ENCODE measurements around the gene SLC18A2.
"Not testable (repeated sequence)": the region's sequence is repeated elsewhere in the genome, so short reads cannot be mapped to it uniquely, and the experiment has no call there.

The SLC18A2 gene

GRCh38 chr10:117266400-117266799 lies 25.5 kb downstream of the SLC18A2 start:
- no peak for ATAC-seq

GRCh38 chr10:117266812-117267211 lies 25.9 kb downstream of the SLC18A2 start:
- no peak for ATAC-seq

GRCh38 chr10:117268258-117268657 lies 27.3 kb downstream of the SLC18A2 start:
- no peak for ATAC-seq

- ATAC-seq, result no peak
These were observed 28.0 kb downstream of the SLC18A2 start for GRCh38 chr10:117268907-117269306.

- ATAC-seq, result no peak
These were observed 30.5 kb downstream of the SLC18A2 start for GRCh38 chr10:117271427-117271826.

- no peak for ATAC-seq
These were observed 31.5 kb downstream of the SLC18A2 start for GRCh38 chr10:117272195-117273076.

- ATAC-seq, result no peak
These were observed 33.1 kb downstream of the SLC18A2 start for GRCh38 chr10:117273980-117274379.

GRCh38 chr10:117274509-117274908 lies 33.6 kb downstream of the SLC18A2 start:
- no peak for ATAC-seq

- ATAC-seq, result no peak
These were observed 34.2 kb downstream of the SLC18A2 start for GRCh38 chr10:117275121-117275520.

- ATAC-seq, result no peak
These were observed 36.8 kb downstream of the SLC18A2 start for GRCh38 chr10:117277675-117278074.

GRCh38 chr10:117284716-117285494 lies 44.0 kb downstream of the SLC18A2 start:
- ATAC-seq, result no peak

- not testable (repeated sequence) for ATAC-seq
These were observed 50.0 kb downstream of the SLC18A2 start for GRCh38 chr10:117290872-117291271.

- no peak for ATAC-seq
These were observed 53.2 kb downstream of the SLC18A2 start for GRCh38 chr10:117294039-117294645.

- ATAC-seq, result no peak
These were observed 53.8 kb downstream of the SLC18A2 start for GRCh38 chr10:117294735-117295134.

GRCh38 chr10:117298219-117298618 lies 57.3 kb downstream of the SLC18A2 start:
- no peak for ATAC-seq

GRCh38 chr10:117299435-117299834 lies 58.5 kb downstream of the SLC18A2 start:
- ATAC-seq, result no peak

GRCh38 chr10:117300671-117301070 lies 59.8 kb downstream of the SLC18A2 start:
- ATAC-seq, result no peak

GRCh38 chr10:117303451-117303850 lies 62.5 kb downstream of the SLC18A2 start:
- not testable (repeated sequence) for ATAC-seq

- no peak for ATAC-seq
These were observed 65.8 kb downstream of the SLC18A2 start for GRCh38 chr10:117306674-117307073.

GRCh38 chr10:117311261-117311660 lies 70.3 kb downstream of the SLC18A2 start:
- no peak for ATAC-seq

GRCh38 chr10:117312430-117312829 lies 71.5 kb downstream of the SLC18A2 start:
- no peak for ATAC-seq

GRCh38 chr10:117313641-117314040 lies 72.7 kb downstream of the SLC18A2 start:
- no peak for ATAC-seq

- no peak for ATAC-seq
These were observed 75.8 kb downstream of the SLC18A2 start for GRCh38 chr10:117316701-117317100.
